Measurements from ENCODE around the gene PLCB1.

The PLCB1 gene

GRCh38 chr20:8515810-8516435 is 383.9 kb downstream of the PLCB1 start:
- H3K27me3 ChIP-seq (ENCODE audit: insufficient read depth, low read depth, severe bottlenecking), result no peaks in the 10 kb centered on the region
- H3K4me3 ChIP-seq (ENCODE audit: low read depth, low read length), result no peak overlapping the region
- no peaks in the 10 kb centered on the region for H3K36me3 ChIP-seq
- TF ChIP-seq, protein P1, sequence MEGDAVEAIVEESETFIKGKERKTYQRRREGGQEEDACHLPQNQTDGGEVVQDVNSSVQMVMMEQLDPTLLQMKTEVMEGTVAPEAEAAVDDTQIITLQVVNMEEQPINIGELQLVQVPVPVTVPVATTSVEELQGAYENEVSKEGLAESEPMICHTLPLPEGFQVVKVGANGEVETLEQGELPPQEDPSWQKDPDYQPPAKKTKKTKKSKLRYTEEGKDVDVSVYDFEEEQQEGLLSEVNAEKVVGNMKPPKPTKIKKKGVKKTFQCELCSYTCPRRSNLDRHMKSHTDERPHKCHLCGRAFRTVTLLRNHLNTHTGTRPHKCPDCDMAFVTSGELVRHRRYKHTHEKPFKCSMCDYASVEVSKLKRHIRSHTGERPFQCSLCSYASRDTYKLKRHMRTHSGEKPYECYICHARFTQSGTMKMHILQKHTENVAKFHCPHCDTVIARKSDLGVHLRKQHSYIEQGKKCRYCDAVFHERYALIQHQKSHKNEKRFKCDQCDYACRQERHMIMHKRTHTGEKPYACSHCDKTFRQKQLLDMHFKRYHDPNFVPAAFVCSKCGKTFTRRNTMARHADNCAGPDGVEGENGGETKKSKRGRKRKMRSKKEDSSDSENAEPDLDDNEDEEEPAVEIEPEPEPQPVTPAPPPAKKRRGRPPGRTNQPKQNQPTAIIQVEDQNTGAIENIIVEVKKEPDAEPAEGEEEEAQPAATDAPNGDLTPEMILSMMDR (IDR thresholded peaks at IDR 0.05; ENCODE audit: low read depth, low read length), result no peak
- no peak for DNase-seq
- no peak overlapping the region for H3K27ac ChIP-seq
- no peaks in the 10 kb centered on the region for H3K9me3 ChIP-seq (ENCODE audit: severe bottlenecking)

DNA sequence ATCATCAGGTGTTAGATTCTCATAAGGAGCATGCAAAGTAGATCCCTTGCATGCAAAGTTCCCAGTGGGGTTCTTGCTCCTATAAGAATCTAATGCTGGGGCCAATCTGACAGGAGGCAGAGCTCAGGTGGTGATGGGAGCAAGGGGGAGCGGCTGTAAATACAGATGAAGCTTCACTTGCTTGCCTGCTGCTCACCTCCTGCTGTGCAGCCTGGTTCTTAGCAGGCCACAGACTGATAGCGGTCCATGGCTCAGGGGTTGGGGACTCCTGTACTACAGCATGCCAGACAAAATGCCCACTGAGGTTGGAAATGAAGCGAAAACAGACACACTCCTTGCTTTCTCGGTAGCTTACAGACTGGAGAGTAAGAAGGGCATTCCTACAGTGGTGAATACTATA is 386.8 kb downstream of the PLCB1 start:
- DNase-seq, result no peak
- TF ChIP-seq, protein P1 (IDR thresholded peaks at IDR 0.05; ENCODE audit: low read depth, low read length), result no peak

GRCh38 chr20:8519887-8520286 is 387.8 kb downstream of the PLCB1 start:
- Histone ChIP-seq H3K9me3 (ENCODE audit: severe bottlenecking) (no peaks in the 10 kb centered on the region), H3K27ac (no peak overlapping the region), H3K4me3 (ENCODE audit: low read depth, low read length) (no peak overlapping the region), H3K27me3 (ENCODE audit: insufficient read depth, low read depth, severe bottlenecking) (no peaks in the 10 kb centered on the region), H3K36me3 (no peaks in the 10 kb centered on the region)
- TF ChIP-seq, protein P1 (IDR thresholded peaks at IDR 0.05; ENCODE audit: low read depth, low read length), result no peak
- DNase-seq, result no peak

More for the DNA sequence above, 386.8 kb downstream of the PLCB1 start:
- Histone ChIP-seq H3K9me3 (ENCODE audit: severe bottlenecking) (no peaks in the 10 kb centered on the region), H3K27ac (no peak overlapping the region), H3K27me3 (ENCODE audit: insufficient read depth, low read depth, severe bottlenecking) (no peaks in the 10 kb centered on the region), H3K4me3 (ENCODE audit: low read depth, low read length) (no peak overlapping the region), H3K36me3 (no peaks in the 10 kb centered on the region)

DNA sequence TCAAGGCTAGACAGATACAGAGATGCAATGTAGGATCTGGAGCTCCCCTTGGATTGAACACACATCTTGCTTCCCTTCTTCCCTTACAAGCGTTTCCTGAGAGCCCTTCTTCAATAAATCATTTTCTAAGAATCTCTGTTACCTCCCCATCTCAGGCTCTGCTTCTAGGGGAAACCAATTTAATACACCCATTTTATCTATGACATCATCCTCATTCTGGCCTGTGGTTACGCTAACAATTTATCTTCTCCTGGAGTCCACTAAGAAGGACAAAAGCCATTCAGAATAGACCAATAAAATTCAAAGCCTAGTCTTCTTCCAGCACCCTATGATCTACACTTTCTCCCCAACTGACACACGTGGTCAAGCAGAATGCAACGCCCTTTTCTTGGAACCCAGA is 390.1 kb downstream of the PLCB1 start:
- no peaks in the 10 kb centered on the region for H3K36me3 ChIP-seq
- no peak for DNase-seq

GRCh38 chr20:8523684-8524083 is 391.6 kb downstream of the PLCB1 start:
- TF ChIP-seq, protein P1 (IDR thresholded peaks at IDR 0.05; ENCODE audit: low read depth, low read length), result peak; percentile 38; the same call in 1 of the 2 replicates
- H3K9me3 ChIP-seq (ENCODE audit: severe bottlenecking), result no peaks in the 10 kb centered on the region
- peak; percentile 28 for DNase-seq
- no peaks in the 10 kb centered on the region for H3K27me3 ChIP-seq (ENCODE audit: insufficient read depth, low read depth, severe bottlenecking)
- no peaks in the 10 kb centered on the region for H3K36me3 ChIP-seq
- H3K27ac ChIP-seq, result no peak overlapping the region
- no peak overlapping the region for H3K4me3 ChIP-seq (ENCODE audit: low read depth, low read length)

More for the DNA sequence above, 390.1 kb downstream of the PLCB1 start:
- H3K9me3 ChIP-seq (ENCODE audit: severe bottlenecking), result no peaks in the 10 kb centered on the region
- H3K27me3 ChIP-seq (ENCODE audit: insufficient read depth, low read depth, severe bottlenecking), result no peaks in the 10 kb centered on the region
- H3K4me3 ChIP-seq (ENCODE audit: low read depth, low read length), result no peak overlapping the region
- TF ChIP-seq, protein P1 (IDR thresholded peaks at IDR 0.05; ENCODE audit: low read depth, low read length), result no peak
- H3K27ac ChIP-seq, result no peak overlapping the region
